GM12891 (cell line): Measurements from ENCODE around the gene LONP1.
A peak's percentile ranks its signal among the peaks of the same experiment; 100 is the strongest.

ENCODE experiments used
- POLR2A ChIP-seq: IDR thresholded peaks from 2 replicates; pipeline ENCODE4 v1.6.1; 2011; ENCODE audit warnings: low read depth, low read length, control low read depth
- POLR2AphosphoS5 ChIP-seq: IDR thresholded peaks from 2 replicates; pipeline ENCODE4 v1.6.1; 2011; ENCODE audit warnings: low read depth, low read length, control low read depth
- SPI1 ChIP-seq: IDR thresholded peaks from 2 replicates; pipeline ENCODE4 v1.6.1; 2011; ENCODE audit warnings: low read depth, low read length, control low read depth
- TAF1 ChIP-seq: IDR thresholded peaks from 2 replicates; pipeline ENCODE4 v1.6.1; 2011; ENCODE audit warnings: low read depth, low read length, control low read depth

- no peak; the same call in 1 of the 2 replicates for TF ChIP-seq POLR2A
- TF ChIP-seq SPI1, result no peak
- TF ChIP-seq POLR2AphosphoS5, result peak; percentile 52; the same call in 1 of the 2 replicates
- no peak for TF ChIP-seq TAF1
Observed at GRCh38 chr19:5672708-5673459, 47.1 kb downstream of the LONP1 start.
